ENCODE data around the gene CLEC18B. TPM values are rescaled to one million over a fixed set of nuclear protein-coding genes. Genes with fewer than 3 reads are reported as not detected.
"Not testable (repeated sequence)": the region's sequence is repeated elsewhere in the genome, so short reads cannot be mapped to it uniquely, and the experiment has no call there.

Gene CLEC18B
- total RNA-seq, 1 donor from 2014 or later: under 0.01 TPM

GRCh38 chr16:74407362-74407705, 13.9 kb downstream of the CLEC18B start:
- DNase-seq (ENCODE audit: low read depth in 2 of 2): peak; percentile 5 to 20

- DNase-seq (ENCODE audit: low read depth in 2 of 2): not testable (repeated sequence)
Measured at GRCh38 chr16:74406600-74407361, 14.5 kb downstream of the CLEC18B start.

GRCh38 chr16:74404148-74404933, 16.9 kb downstream of the CLEC18B start:
- not testable (repeated sequence) for DNase-seq (ENCODE audit: low read depth in 2 of 2)

GRCh38 chr16:74400238-74400637, 21.0 kb downstream of the CLEC18B start:
- not testable (repeated sequence) for DNase-seq (ENCODE audit: low read depth in 2 of 2)

- not testable (repeated sequence) for DNase-seq (ENCODE audit: low read depth in 2 of 2)
Measured at GRCh38 chr16:74398212-74398895, 22.9 kb downstream of the CLEC18B start.

- DNase-seq (ENCODE audit: low read depth in 2 of 2): peak; percentile 24 to 39
Measured at GRCh38 chr16:74396521-74397017, 24.7 kb downstream of the CLEC18B start.

- DNase-seq (ENCODE audit: low read depth in 2 of 2): not testable (repeated sequence)
Measured at GRCh38 chr16:74394604-74395003, 26.7 kb downstream of the CLEC18B start.

- DNase-seq (ENCODE audit: low read depth in 2 of 2): not testable (repeated sequence)
Measured at GRCh38 chr16:74394131-74394530, 27.1 kb downstream of the CLEC18B start.

GRCh38 chr16:74391454-74392050, 29.7 kb downstream of the CLEC18B start:
- DNase-seq (ENCODE audit: low read depth in 2 of 2): not testable (repeated sequence)

GRCh38 chr16:74382339-74383034, 38.8 kb downstream of the CLEC18B start:
- DNase-seq (ENCODE audit: low read depth in 2 of 2): not testable (repeated sequence)

- not testable (repeated sequence) for DNase-seq (ENCODE audit: low read depth in 2 of 2)
Measured at GRCh38 chr16:74373847-74374184, 47.5 kb downstream of the CLEC18B start.

- no peak for DNase-seq (ENCODE audit: low read depth in 2 of 2)
Measured at GRCh38 chr16:74372953-74373846, 48.1 kb downstream of the CLEC18B start.

- no peak for DNase-seq (ENCODE audit: low read depth in 2 of 2)
Measured at GRCh38 chr16:74372369-74372768, 48.9 kb downstream of the CLEC18B start.

- DNase-seq (ENCODE audit: low read depth in 2 of 2): not testable (repeated sequence)
Measured at GRCh38 chr16:74370338-74371135, 50.7 kb downstream of the CLEC18B start.

GRCh38 chr16:74368002-74368911, 53.0 kb downstream of the CLEC18B start:
- peak; percentile 89 to 90 for DNase-seq (ENCODE audit: low read depth in 2 of 2)

- peak; percentile 38 to 39 for DNase-seq (ENCODE audit: low read depth in 2 of 2)
Measured at GRCh38 chr16:74367469-74368001, 53.7 kb downstream of the CLEC18B start.

Data from lung microvascular endothelial cell (primary cell).